ENCODE results near the gene TENT4B.

Gene TENT4B

GRCh38 chr16:50195276-50195675, 42.2 kb downstream of the TENT4B start:
- no peak overlapping the region for H3K27ac ChIP-seq
- TF ChIP-seq CTCF (conservative IDR thresholded peaks at IDR 0.05): no peak
- no peak for TF ChIP-seq ZFX (IDR thresholded peaks at IDR 0.05)

DNA sequence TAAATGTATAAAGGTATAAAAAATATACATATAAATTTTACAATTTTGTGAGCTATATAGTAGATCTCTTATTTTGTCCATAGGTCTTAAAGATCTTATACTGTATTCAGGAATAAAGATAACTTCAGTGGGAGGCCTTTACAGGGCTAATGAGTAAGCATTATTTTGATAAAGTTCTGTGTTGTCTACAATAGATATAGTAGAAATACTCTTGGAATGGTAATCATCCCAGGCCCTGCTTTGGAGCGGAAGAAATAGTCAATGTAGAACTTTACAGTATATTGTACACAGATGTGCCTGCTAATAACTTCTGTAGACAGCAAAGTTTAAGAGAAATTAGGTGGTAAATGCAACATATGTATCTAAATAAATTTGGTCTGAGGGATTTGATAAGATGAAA, 42.6 kb downstream of the TENT4B start:
- no peak overlapping the region for H3K27ac ChIP-seq
- no peak for TF ChIP-seq ZFX (IDR thresholded peaks at IDR 0.05)
- no peak for TF ChIP-seq CTCF (conservative IDR thresholded peaks at IDR 0.05)

DNA sequence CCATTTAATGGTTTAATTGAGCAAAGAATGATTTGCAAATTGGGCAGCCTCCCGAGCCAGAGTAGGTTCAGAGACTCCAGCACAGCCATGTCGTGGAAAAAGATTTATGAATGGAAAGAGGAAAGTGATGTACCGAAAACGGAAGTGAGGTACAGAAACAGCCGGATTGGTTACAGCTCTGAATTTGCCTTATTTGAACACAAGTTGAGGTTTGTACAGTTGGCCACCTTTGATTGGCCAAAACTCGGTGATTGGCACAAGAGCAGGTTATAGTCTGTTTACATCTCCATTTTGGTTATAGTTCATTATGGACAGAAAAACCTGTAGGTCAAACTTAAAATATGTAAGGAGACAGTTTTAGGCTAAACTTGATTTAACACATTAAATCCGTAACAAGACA, 44.5 kb downstream of the TENT4B start:
- H3K27ac ChIP-seq: no peak overlapping the region
- TF ChIP-seq CTCF (conservative IDR thresholded peaks at IDR 0.05): no peak

DNA sequence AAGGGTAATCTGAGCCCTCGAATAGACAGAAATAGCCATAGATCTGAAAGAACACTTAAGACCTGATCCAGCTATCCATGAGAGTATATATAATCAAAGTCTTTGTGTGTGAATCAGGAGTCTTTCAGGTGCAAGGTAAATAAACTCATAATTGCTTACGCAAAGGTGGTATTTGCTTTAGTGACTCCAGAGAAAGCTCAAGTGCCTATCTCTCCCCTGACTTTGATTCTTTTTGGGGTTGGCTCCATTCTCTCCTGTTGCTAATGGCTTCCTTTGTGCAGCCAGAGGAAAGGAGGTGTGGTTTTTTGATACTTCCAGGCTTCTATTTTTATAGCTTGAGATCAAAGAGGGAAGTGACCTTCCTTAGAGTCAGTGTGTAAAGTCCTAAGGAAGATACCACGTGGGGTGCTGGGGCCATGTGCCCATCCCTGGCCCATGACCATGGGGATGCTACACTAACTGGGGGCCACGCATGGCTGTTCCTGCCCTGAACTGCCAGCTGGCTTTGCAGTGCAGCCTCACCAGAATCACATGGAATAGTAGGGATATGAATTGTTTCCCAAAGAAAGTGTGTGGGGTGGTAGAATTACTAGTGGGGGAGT, 45.8 kb downstream of the TENT4B start:
- H3K27ac ChIP-seq: no peak overlapping the region
- TF ChIP-seq CTCF (conservative IDR thresholded peaks at IDR 0.05) (no peak), ZFX (IDR thresholded peaks at IDR 0.05) (no peak)

DNA sequence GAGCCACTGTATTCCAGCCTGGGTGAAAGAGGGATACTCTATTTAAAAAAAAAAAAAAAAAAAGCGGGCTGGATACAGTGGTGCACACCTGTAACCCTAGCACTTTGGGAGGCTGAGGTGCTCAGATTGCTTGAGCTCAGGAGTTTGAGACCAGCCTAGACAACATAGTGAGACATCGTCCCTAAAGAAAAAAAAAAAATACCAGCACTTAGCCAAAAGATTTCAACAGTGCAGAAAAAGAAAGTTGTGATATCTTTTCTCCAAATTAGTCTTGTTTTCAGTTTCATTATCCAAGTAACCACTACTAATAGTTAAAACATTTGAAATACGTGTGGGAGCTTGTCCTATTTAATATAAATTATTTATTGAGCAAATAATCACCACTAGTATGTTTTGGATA, 48.7 kb downstream of the TENT4B start:
- no peak overlapping the region for H3K27ac ChIP-seq
- TF ChIP-seq ZFX (IDR thresholded peaks at IDR 0.05) (no peak), CTCF (conservative IDR thresholded peaks at IDR 0.05) (no peak)

DNA sequence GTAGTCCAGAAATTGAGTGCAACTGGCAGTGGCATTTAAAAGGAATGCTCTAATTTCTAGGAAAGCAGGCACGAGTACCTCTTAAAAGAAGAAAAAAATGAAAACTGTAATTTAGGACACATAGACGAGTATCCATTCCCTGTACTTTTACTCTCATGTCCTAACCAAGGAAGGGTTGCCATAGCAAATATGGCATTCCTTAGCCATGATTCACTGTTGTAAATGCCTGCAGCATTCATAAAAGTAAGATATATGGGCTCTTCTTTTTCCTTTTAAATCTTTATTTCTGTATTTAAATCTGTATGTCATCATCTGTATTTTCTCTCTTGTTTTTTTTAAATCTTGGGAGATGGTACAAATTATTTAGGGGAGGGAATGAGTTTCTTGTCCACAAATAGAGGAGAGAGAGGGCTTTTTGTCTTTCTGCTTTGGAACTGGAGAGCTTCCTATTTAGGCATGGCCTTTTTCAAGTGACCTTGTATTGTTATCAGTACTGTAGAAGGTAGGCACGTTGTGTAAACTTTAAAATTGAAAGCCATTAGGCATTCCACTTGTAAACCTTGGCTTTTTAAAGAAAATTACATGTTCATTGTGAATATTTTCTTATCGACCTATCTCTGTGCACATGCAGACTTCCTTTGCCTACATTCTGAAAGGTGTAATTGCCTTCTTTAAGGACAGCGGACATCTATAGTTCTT, 50.0 kb downstream of the TENT4B start:
- no peak overlapping the region for H3K27ac ChIP-seq

More for the DNA sequence above, 50.0 kb downstream of the TENT4B start:
- TF ChIP-seq CTCF (conservative IDR thresholded peaks at IDR 0.05) (no peak), ZFX (IDR thresholded peaks at IDR 0.05) (no peak)

Measured in C4-2B (cell line).